Type B pancreatic cell (in vitro differentiated cells): ENCODE measurements around the gene DNAJC15. TPM values are rescaled to one million over a fixed set of nuclear protein-coding genes. Genes with fewer than 3 reads are reported as not detected.
A peak's percentile ranks its signal among the peaks of the same experiment; 100 is the strongest.

ENCODE experiments used
- DNase-seq: peaks from one replicate; pipeline ENCODE4 v3.0.0; 2021; ENCODE audit warnings: mixed read lengths; ENCODE audit not compliant: unreplicated experiment; ENCODE audit errors: extremely low spot score
- H3K27ac Mint-ChIP-seq: 2 replicates; pipeline ENCODE4 v1.8.0; 2021; ENCODE audit warnings: mild to moderate bottlenecking, mixed read lengths
- H3K27me3 Mint-ChIP-seq: 2 replicates; pipeline ENCODE4 v1.8.0; 2021; ENCODE audit warnings: mixed read lengths
- H3K36me3 Mint-ChIP-seq: 2 replicates; pipeline ENCODE4 v1.8.0; 2021; ENCODE audit warnings: mixed read lengths
- H3K4me1 Mint-ChIP-seq: one replicate; pipeline ENCODE4 v1.8.0; 2021; ENCODE audit warnings: mixed read lengths; ENCODE audit not compliant: unreplicated experiment
- H3K4me3 Mint-ChIP-seq: 2 replicates; pipeline ENCODE4 v1.8.0; 2021; ENCODE audit warnings: mild to moderate bottlenecking, mixed read lengths
- H3K9me3 Mint-ChIP-seq: 2 replicates; pipeline ENCODE4 v1.8.0; 2021; ENCODE audit warnings: mixed read lengths
- total RNA-seq: library from RNA; stranded (reverse); gene quantifications from 2 replicates; pipeline ENCODE4 v1.2.1, GENCODE V29; 2021; ENCODE audit warnings: low replicate concordance
- TF ChIP-seq, protein P1 (sequence below): fragments of 200-600 bp; sonication (generic); conservative IDR thresholded peaks from 2 replicates; pipeline ENCODE4 v1.5.0; 2021; ENCODE audit warnings: antibody characterized with exemption, mild to moderate bottlenecking

Gene DNAJC15
- total RNA-seq, 1 donor from 2014 or later = 19.7 TPM

DNA sequence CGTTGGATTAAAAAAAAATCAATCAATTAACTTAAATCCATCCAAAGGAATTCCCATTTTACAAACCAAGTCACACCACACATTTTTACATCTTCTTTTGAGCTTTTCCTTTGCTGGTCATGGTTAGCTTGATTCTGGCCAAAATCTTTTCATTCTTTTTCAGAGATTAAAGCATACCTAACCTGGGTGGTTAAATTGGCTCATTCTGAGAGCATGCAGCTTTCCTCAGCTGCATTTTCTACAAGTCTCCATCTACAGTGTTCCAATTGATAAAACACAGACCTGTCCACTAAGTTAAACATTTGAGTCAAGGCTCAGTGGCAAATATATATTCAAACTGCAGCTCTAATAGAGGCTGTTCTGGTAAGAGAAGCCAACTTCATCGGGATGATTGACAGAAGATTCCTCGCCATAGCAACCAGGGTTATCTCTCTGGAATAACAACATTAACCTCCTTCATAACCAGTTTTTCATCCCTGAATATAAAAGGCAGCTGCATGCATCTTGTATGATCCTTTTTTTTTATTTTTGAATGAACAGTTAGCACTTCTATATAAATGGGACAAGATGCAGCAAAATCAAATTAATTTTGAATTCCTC, 106.2 kb downstream of the DNAJC15 start:
- no peak overlapping the region for H3K4me3 Mint-ChIP-seq
- no peak overlapping the region for H3K27ac Mint-ChIP-seq
- H3K9me3 Mint-ChIP-seq = no peaks in the 10 kb centered on the region
- no peaks in the 10 kb centered on the region for H3K36me3 Mint-ChIP-seq
- peaks cover 13% of the 10 kb centered on the region for H3K27me3 Mint-ChIP-seq
- no peak for DNase-seq
- TF ChIP-seq, protein P1, sequence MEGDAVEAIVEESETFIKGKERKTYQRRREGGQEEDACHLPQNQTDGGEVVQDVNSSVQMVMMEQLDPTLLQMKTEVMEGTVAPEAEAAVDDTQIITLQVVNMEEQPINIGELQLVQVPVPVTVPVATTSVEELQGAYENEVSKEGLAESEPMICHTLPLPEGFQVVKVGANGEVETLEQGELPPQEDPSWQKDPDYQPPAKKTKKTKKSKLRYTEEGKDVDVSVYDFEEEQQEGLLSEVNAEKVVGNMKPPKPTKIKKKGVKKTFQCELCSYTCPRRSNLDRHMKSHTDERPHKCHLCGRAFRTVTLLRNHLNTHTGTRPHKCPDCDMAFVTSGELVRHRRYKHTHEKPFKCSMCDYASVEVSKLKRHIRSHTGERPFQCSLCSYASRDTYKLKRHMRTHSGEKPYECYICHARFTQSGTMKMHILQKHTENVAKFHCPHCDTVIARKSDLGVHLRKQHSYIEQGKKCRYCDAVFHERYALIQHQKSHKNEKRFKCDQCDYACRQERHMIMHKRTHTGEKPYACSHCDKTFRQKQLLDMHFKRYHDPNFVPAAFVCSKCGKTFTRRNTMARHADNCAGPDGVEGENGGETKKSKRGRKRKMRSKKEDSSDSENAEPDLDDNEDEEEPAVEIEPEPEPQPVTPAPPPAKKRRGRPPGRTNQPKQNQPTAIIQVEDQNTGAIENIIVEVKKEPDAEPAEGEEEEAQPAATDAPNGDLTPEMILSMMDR = no peak
- peaks cover 43% of the 10 kb centered on the region for H3K4me1 Mint-ChIP-seq

DNA sequence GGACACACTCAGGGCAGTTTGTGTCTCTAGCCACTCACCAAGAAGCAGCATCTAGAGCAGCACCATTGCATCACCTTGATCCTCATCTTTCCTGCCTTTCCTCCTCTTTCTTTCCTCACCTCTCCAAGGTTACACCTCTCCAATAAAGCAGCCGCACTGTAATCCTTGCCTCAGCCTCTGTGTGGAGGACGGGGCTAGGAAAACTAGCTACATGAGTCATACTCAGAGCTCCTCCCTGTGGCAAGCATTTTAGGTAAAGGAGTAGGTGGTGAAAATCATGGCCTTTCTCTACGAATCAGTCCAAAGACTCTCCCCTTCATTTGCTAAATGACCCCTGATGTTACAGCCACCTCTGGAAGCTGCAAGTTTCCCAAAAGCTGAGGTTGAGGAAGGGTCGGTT, 108.9 kb downstream of the DNAJC15 start:
- H3K4me1 Mint-ChIP-seq = peaks cover 47% of the 10 kb centered on the region
- TF ChIP-seq, protein P1 = peak; percentile 49
- no peak overlapping the region for H3K27ac Mint-ChIP-seq
- no peak overlapping the region for H3K4me3 Mint-ChIP-seq
- no peaks in the 10 kb centered on the region for H3K36me3 Mint-ChIP-seq
- no peaks in the 10 kb centered on the region for H3K9me3 Mint-ChIP-seq
- peaks cover 13% of the 10 kb centered on the region for H3K27me3 Mint-ChIP-seq
- DNase-seq = no peak

DNA sequence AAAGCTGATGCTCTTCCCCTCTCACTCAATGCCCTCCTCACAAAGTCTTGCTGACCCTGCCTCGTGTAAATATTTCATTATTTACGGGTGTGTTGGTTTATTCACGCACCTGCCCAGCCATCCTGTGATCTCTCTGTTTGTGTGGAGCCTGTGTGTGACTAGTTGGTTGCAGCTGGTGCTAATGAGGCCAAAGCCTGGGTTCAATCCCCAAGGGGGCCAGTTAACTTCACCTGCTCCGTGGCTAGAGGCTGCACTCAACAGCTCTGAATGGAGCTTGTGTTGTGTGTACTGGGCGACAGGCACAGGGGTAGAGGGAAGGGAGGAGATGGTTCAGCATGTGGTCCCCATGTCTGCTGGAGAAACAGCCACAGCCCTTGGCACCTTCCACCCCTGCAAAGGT, 109.5 kb downstream of the DNAJC15 start:
- Mint-ChIP-seq H3K36me3 (no peaks in the 10 kb centered on the region), H3K27ac (peak overlapping the region; percentile 59), H3K4me3 (no peak overlapping the region), H3K4me1 (peaks cover 47% of the 10 kb centered on the region), H3K9me3 (no peaks in the 10 kb centered on the region), H3K27me3 (peaks cover 13% of the 10 kb centered on the region)
- TF ChIP-seq, protein P1 = no peak
- no peak for DNase-seq

DNA sequence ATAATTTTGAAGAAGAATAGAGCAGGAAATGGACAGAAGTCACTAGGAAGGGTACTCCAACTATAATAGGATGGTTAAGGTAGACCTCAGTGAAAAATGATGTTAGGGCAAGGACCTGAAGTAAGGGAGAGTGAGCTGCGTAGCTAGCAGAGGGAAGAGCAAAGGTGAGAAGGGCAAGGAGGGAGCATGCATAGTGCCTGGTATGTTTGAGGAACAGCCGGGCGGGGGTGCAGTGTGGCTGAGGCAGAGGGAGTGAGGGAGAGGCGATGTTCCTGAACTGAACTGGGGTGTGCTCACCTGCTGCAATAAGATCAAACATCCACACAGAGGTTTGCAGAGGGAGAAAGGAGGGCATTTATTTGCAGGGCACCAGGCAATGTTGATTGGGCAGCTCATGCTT, 110.4 kb downstream of the DNAJC15 start:
- Mint-ChIP-seq H3K9me3 (no peaks in the 10 kb centered on the region), H3K4me1 (peaks cover 41% of the 10 kb centered on the region), H3K27me3 (peaks cover 13% of the 10 kb centered on the region), H3K27ac (no peak overlapping the region), H3K36me3 (no peaks in the 10 kb centered on the region), H3K4me3 (no peak overlapping the region)
- no peak for DNase-seq
- TF ChIP-seq, protein P1 = no peak

DNA sequence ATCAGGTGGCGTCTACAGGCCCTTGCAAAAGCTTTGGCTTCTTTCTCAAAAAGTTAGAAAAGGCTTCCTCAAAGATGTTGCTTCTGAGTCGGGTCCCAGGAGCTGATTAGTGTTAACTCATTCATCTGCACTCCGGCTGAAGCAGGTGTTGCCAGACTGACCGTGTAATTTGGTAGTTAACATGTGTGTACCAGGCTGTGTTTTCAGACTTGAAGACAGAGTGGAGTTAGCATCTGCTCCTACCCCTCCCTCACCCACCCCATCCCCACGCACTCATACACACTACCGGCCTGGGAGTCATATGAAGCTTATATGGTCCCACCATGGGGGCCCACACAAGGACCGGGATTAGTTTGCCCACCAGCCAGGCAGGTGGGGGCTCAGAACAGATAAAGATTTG, 111.5 kb downstream of the DNAJC15 start:
- H3K4me1 Mint-ChIP-seq = peaks cover 36% of the 10 kb centered on the region
- H3K27ac Mint-ChIP-seq = no peak overlapping the region
- no peak for DNase-seq
- TF ChIP-seq, protein P1 = no peak
- H3K27me3 Mint-ChIP-seq = peaks cover 9% of the 10 kb centered on the region
- no peaks in the 10 kb centered on the region for H3K9me3 Mint-ChIP-seq
- H3K4me3 Mint-ChIP-seq = no peak overlapping the region
- no peaks in the 10 kb centered on the region for H3K36me3 Mint-ChIP-seq

DNA sequence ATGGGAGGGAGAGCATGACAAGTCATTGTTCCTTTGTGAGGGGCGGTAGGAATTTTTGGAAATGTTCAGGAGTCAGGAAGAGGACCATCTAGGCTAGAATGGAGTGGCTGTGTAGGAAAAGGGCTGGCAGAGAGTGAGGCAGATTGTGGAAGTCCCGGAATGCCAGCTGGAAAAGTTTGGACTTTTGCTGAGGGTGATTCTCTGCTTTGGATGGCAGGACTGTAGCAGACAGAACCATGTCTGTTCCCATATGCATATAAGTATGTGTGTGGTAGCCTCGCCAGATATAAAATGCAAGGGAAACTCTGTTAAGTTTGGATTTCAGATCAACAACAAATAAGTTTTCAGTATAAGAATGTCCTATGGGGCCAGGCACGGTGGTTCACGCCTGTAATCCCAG, 112.1 kb downstream of the DNAJC15 start:
- H3K36me3 Mint-ChIP-seq = no peaks in the 10 kb centered on the region
- no peak overlapping the region for H3K4me3 Mint-ChIP-seq
- no peak for DNase-seq
- TF ChIP-seq, protein P1 = no peak
- peaks cover 36% of the 10 kb centered on the region for H3K4me1 Mint-ChIP-seq
- H3K9me3 Mint-ChIP-seq = no peaks in the 10 kb centered on the region
- H3K27me3 Mint-ChIP-seq = peaks cover 9% of the 10 kb centered on the region
- no peak overlapping the region for H3K27ac Mint-ChIP-seq
